ENCODE measurements around the gene TBCD.
A peak's percentile ranks its signal among the peaks of the same experiment; 100 is the strongest.

The TBCD gene

DNA sequence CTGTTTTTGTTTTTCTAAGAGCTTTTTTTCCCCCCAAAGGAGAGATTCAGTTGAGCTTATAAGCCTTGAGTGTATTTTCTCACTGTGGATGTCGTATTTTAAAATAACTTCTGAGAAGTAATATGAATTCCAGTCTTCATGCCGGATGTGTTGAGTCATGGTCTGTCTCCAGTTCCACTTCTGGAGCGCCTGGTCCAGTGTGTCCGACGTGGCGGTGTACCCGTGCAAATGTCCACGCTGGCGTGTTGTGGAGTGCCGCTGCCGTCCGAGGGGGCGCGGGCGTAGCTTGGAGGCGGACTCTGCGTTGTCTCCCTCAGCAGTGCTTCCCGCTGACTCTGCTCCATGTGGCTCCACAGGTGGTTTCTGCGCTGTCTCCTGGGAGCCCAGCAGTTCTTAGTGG, 148.9 kb downstream of the TBCD start:
- no peak for DNase-seq (ENCODE audit: low read depth in 4 of 4, low spot score in 1 of 4)

- DNase-seq (ENCODE audit: low read depth in 4 of 4, low spot score in 1 of 4) = no peak
These were observed 149.5 kb downstream of the TBCD start for GRCh38 chr17:82901356-82901755.

- DNase-seq (ENCODE audit: low read depth in 4 of 4, low spot score in 1 of 4) = no peak
These were observed 150.0 kb downstream of the TBCD start for GRCh38 chr17:82901856-82902255.

DNA sequence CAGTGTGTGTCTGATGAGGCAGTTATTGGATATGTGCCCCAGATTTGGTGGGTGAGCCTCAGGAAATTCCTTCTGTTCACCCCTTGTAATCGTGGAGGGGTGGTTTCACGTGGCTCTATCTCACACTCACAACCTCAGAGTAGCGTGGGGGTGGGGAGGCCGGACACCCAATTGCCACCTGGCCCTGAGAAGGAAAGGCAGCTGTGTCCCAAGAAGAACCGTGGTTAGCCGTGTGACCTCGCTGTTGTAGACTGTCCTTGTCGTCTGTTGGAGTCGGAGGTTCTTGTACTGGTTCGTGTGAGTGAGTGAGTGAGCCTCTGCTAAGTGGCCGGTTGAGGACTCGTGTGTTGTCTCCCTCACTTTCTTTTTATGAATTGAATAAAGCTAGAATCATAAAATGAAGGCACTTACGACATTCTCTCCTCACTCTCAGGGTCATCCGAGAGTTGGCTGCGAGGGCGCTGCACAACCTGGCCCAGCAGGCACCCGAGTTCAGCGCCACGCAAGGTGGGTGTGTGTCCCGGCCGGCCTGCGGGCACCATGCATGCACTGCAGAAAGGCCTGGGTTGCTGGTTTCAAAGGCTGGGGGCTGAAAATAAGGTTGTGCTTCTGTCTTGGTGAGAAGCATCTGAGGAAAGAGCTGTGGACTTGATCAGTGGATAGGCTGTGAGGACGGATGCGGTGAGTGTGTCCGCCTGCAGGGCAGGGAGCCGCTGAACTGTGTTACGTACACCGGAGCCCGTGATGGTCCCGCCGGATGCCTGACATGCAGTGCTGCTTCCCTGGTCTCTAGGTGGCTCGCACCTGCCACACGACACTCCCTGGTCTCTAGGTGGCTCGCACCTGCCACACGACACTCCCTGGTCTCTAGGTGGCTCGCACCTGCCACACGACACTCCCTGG, 151.4 kb downstream of the TBCD start:
- DNase-seq (ENCODE audit: low read depth in 4 of 4, low spot score in 1 of 4) = no peak

DNA sequence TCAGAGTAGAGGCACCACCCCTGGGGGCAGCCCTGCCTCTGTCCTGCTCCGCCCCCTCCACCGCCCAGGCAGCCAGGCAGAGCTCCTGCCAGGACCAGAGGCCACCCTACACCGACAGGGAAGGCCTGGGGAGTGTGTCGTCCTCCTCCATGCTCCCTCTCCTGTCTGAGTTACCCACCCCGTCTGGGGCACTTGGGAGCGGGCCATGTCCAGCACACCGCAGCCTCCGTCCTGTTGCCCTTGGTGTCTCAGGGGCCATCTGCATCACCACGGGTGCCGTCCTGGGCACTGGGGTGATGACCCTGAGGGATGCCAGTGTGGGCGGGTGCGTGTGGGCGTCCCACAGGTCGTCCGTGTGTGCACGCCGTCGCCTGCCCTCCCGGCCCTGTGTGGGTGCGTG, 153.3 kb downstream of the TBCD start:
- no peak for DNase-seq (ENCODE audit: low read depth in 4 of 4, low spot score in 1 of 4)

GRCh38 chr17:82907797-82908542, 156.1 kb downstream of the TBCD start:
- DNase-seq (ENCODE audit: low read depth in 4 of 4, low spot score in 1 of 4) = no peak

DNA sequence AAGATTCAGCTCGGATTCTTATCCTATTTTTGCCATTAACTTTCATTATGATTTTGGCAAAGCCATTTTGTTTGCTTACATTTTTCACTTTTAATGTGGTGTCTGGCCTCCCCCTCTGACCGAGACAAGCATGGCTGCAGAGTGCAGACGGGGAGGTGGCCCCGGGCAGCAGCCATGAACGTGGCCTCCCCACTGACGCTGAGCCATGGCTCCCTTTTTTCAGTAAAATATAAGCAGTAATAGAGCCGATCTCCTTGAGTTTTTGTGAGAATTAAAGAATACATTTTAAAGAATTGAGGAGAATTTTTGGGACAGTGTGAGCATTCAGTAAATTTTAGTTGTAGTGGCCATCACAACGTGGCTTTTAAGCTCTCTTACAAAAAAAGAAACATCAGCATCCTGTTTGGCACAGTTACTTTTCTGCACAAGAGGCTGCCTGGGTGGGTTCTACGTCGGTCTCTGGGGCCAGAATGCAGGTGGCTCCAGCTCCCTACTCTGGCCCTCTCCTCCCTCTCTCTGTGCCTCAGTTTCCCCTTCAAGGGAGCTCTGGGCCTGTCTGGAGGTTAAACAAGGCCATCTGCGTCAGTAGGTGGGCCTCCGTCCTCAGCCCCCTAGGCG, 156.8 kb downstream of the TBCD start:
- DNase-seq (ENCODE audit: low read depth in 4 of 4, low spot score in 1 of 4) = no peak

- DNase-seq (ENCODE audit: low read depth in 4 of 4, low spot score in 1 of 4) = no peak
These were observed 157.5 kb downstream of the TBCD start for GRCh38 chr17:82909322-82909904.

DNA sequence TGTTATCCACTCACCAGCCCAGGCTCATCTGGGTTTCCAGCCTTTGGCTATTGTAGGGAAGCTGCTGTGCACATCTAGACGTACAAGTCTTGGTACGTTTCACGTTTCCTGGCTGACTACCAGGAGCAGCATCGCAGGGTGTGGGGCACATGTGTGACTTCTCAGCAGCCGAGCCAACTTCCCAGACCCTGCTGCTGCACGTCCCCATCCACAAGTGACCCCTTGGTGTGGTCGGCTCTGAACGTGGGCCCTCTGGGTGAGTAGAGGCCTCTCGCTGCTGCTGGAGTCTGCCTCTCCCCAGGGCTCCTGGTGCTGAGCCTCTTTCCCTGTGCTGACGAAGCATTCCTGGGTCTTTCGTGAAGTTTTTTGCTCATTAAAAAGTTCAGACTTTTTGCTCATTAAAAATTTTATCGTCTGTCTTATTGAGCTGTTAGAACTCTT, 158.2 kb downstream of the TBCD start:
- DNase-seq (ENCODE audit: low read depth in 4 of 4, low spot score in 1 of 4) = no peak

DNA sequence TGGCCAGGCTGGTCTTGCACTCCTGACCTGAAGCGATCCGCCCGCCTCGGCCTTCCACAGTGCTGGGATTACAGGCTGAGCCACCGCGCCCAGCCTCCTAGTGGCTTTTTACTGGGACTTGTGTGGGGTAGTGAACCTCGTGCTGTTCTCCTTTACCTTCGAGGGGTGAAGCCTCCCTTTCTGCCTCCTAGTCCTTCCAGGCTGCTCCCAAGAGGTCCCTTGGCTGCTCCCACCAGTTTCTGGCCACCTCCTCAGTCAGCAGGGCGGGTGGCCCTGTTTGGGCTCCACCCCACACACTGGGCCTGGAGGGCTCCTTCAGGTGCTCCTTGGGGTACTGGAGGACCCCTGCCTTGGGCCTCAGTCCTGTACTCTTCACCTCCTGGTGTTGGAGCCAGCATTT, 158.9 kb downstream of the TBCD start:
- DNase-seq (ENCODE audit: low read depth in 4 of 4, low spot score in 1 of 4) = no peak

DNA sequence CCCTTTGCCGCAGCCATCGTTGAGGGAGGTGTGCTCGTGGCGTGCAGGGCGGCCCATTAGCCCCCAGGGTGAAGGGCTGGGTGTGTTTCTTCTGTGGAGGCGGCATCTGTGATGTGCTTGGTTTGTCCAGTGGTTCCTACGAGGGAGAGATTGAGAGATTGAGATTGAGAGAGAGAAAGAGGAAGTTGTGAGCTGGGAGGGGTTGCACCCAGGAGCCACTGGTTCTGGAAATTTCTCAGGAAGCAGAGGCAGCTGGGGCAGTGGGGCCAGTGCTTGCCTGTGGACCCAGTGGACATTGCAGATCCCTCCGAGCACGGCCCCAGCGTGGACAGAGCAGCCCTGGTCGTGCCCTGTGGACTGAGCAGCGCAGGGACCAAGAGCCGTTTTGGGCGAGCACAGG, 160.0 kb downstream of the TBCD start:
- no peak for DNase-seq (ENCODE audit: low read depth in 4 of 4, low spot score in 1 of 4)

GRCh38 chr17:82912484-82913089, 160.7 kb downstream of the TBCD start:
- no peak for DNase-seq (ENCODE audit: low read depth in 4 of 4, low spot score in 1 of 4)

DNA sequence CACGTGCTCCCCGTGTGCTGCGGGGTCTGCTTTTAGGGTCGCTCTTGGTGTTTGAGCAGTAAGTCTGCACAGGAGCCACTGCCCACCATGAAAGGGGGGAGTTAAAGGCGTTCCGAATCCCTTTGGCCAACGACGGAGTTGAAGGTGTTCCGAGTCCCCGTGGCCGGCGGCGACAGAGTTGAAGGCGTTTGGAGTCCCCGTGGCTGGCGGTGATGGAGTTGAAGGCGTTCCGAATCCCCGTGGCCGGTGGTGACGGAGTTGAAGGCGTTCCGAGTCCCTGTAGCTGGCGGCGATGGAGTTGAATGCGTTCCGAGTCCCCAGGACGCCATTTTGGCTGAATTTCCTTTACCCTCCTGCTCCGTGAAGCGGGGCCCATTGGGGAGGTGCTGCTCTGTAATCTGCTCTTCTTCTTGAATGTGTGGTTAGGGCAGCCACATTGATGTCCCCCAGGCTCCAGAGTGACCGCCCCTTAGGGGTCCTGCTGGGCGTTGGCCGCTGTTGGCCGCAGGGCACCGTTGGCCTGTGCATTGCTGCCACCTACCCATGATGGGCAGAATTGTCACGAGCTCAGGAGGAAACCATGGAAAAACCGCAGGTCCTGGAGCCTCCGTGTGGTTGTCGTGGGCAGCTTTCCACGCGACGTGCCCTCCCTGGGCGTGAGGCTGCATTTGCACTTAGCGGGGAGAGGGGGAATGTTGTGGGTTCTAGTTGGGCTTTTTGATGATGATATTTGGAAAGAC, 161.6 kb downstream of the TBCD start:
- no peak for DNase-seq (ENCODE audit: low read depth in 4 of 4, low spot score in 1 of 4)

DNA sequence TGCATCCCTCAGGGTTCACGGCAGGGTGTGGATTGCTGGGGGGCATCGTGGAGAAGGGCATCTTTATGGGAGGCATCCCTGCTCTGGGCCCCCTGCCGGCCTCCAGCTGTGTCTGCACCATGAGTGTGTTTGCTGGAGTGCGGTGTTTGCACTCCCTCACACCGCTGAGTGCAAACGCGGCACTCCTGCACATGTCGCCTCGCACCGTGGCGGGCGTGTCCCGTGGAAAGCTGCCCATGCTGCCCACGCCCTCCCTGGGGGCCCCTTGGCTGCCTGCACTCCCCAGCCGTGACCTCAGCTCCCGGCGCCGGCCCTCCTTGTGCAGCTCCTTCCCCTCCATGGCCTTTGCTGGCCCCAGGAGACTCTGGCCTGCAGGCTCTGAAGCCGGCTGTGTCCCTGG, 162.5 kb downstream of the TBCD start:
- DNase-seq (ENCODE audit: low read depth in 4 of 4, low spot score in 1 of 4) = no peak

- DNase-seq (ENCODE audit: low read depth in 4 of 4, low spot score in 1 of 4) = no peak
These were observed 163.3 kb downstream of the TBCD start for GRCh38 chr17:82915010-82915756.

GRCh38 chr17:82915757-82916027, 163.8 kb downstream of the TBCD start:
- DNase-seq (ENCODE audit: low read depth in 4 of 4, low spot score in 1 of 4) = no peak

- DNase-seq (ENCODE audit: low read depth in 4 of 4, low spot score in 1 of 4) = peak in 1 of 4 experiments; percentile 14
These were observed 166.0 kb downstream of the TBCD start for GRCh38 chr17:82917699-82918345.

DNA sequence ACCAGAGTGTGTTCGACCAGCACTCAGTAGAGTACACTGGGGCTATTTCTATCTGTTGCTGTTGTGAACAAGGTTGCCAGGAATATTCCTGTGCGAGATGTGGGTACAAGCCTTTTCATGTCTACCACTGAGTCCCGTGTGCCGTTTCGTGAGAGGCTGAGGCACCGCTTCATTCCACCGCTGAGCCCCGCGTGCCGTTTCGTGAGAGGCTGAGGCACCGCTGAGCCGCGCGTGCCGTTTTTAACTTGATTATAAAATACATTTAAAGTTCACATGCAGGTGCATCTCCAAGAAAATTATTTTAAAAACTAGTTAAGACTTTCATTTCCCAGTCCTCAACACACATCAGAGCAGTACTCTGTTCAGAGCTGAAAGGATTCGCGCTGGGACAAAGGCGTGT, 166.6 kb downstream of the TBCD start:
- DNase-seq (ENCODE audit: low read depth in 4 of 4, low spot score in 1 of 4) = no peak

GRCh38 chr17:82920150-82920549, 168.3 kb downstream of the TBCD start:
- DNase-seq (ENCODE audit: low read depth in 4 of 4, low spot score in 1 of 4) = no peak
